Measurements from ENCODE around the gene BAZ1B.

GRCh38 chr7:73463260-73463659, 58.8 kb downstream of the BAZ1B start:
- TF ChIP-seq, protein P1, sequence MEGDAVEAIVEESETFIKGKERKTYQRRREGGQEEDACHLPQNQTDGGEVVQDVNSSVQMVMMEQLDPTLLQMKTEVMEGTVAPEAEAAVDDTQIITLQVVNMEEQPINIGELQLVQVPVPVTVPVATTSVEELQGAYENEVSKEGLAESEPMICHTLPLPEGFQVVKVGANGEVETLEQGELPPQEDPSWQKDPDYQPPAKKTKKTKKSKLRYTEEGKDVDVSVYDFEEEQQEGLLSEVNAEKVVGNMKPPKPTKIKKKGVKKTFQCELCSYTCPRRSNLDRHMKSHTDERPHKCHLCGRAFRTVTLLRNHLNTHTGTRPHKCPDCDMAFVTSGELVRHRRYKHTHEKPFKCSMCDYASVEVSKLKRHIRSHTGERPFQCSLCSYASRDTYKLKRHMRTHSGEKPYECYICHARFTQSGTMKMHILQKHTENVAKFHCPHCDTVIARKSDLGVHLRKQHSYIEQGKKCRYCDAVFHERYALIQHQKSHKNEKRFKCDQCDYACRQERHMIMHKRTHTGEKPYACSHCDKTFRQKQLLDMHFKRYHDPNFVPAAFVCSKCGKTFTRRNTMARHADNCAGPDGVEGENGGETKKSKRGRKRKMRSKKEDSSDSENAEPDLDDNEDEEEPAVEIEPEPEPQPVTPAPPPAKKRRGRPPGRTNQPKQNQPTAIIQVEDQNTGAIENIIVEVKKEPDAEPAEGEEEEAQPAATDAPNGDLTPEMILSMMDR (IDR thresholded peaks at IDR 0.05) = no peak
- TF ChIP-seq POLR2AphosphoS5 (IDR thresholded peaks at IDR 0.05) = no peak
- TF ChIP-seq EP300 (IDR thresholded peaks at IDR 0.05) = no peak
